NK-92 treated with Interleukin-12 subunit alpha and Interleukin-12 subunit beta, amount 100 ng/mL, for 24 hours (cell line): ENCODE data around the gene GNL3L.
"Not testable (repeated sequence)": the region's sequence is repeated elsewhere in the genome, so short reads cannot be mapped to it uniquely, and the experiment has no call there.

Experiments
- DNase-seq: peaks from one replicate; lab custom pipeline; 2025; lab: John Stamatoyannopoulos, UW

The GNL3L gene, protein sequence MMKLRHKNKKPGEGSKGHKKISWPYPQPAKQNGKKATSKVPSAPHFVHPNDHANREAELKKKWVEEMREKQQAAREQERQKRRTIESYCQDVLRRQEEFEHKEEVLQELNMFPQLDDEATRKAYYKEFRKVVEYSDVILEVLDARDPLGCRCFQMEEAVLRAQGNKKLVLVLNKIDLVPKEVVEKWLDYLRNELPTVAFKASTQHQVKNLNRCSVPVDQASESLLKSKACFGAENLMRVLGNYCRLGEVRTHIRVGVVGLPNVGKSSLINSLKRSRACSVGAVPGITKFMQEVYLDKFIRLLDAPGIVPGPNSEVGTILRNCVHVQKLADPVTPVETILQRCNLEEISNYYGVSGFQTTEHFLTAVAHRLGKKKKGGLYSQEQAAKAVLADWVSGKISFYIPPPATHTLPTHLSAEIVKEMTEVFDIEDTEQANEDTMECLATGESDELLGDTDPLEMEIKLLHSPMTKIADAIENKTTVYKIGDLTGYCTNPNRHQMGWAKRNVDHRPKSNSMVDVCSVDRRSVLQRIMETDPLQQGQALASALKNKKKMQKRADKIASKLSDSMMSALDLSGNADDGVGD

DNA sequence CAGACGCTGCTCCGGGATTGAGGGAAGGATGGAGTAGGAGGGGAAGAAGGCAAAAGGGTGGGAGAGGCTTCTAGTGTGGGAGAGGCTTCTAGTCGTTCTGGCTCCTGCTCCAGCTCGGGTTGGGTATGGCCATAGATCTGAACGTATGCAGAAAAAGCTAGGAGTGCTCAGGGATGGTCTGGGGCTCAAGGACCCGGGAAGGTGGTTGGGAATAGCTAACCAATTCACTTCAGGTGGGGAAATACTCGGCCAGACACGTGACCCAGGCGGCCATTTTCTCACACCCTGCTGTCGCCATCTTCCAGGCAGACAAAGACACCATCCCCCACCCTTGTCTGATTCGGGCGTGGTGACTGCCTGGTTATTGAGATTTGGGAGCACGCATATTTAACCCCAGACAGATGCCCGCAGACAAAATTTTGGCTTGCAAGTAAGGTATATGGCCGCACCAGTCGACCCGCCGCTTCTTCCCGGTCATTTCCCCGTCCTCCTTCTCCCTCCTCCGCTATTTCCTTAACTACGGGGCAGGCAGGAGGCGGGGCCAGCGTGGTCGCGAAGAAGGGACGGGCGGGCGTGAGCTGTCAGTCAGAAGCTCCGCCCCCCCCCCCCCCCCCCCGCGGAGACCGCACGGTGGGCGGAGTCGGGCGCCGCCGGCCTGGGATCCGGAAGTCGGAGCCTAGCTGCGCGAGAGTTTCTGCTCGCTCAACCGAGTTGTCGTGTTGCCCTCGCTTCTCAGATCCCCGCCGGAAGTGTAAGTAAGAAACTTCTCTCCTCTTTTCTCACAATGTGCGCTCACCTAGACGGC is at the start of gene GNL3L:
GNL3L (plus strand) TSS at position 668 of the 805 bp plus-strand sequence. CDS start 2,348 bp downstream, outside the sequence.
- DNase-seq, result peak; percentile 81

DNA sequence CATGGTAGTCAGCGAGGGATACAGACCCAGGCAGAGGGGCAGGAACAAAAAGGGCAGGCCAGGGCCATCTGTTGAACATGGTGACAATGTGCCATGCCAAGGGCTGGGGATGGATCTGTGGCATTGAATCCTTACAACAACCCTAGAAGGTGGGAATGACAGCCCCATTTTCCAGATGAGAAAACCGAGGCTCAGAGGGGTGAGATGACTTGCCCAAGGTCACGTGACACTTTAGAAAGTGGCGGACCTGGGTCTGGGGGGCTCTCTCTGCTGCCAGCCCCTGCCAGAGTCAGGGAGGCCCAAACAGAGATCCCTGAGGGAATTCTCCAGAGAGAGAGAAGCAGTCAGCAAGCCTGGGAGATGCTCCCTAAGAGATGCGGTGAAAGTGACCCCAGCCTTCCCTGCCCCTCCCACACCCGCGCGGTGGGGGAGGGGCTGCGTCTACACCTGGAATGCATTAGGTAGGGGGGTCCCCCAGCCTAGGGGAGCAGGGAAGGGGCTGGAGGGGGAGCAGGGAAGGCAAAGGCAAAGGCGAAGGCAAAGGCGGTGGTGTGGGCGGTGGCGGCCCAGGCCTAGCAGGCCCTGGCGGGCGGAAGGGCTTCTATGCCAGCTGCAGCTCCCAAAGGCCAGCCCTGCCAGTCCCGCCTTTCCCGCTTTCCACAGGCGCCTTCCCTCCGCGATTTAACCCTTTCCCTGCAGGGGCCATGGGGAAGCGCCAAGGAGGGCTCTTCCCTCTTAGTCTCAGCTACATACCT is 47.0 kb upstream of the GNL3L start:
- DNase-seq, result no peak

DNA sequence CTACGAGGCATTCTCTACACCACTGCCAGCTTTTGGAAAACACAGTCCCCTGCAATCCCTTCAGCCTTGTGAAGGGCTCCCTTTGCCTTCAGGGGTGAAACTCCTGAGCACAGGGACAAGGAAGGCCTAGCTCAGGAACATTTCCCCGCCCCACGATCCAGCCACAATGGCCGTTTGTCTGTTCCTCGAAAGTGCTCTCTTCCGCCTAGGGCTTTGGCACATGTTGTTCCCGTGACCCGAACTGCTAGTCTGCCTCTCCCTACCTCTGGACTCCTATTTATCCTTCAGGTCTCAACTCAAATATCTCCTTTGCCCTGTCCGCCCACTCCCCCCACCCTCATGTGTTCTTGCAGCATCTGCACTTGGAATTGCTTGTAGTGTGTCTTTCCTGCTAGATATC is 46.1 kb upstream of the GNL3L start:
- DNase-seq, result no peak

DNA sequence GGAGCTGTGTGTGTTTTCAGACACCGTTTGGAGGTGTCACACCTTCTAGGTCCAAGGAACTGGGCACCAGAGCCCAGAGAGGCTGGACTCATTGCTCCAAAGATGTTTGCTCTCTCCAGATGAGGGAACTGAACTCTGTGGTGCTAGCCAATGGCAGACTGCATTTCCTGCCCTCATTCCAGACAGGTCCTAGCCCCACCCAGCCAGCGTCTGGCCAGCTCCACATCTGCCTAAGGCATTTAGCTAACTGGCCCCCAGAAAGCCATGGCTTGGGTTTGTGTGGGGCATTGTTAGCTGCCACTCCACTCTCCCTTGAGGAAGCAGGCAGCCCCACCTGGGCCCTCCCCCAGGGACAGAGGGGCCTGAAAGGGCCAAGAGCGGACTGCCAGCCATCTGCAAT is 45.4 kb upstream of the GNL3L start:
- no peak for DNase-seq

DNA sequence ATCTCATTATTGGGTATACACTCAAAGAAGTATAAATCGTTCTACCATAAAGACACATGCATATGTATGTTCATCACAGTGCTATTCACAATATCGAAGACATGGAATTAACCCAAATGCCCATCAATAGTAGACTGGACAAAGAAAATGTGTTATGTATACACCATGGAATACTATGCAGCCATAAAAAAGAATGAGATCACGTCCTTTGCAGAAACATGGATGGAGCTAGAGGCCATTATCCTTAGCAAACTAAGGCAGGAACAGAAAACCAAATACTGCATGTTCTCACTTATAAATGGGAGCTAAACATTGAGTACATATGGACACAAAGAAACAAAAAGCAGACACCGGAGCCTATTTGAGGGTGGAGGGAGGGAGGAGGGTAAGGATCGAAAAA is 40.2 kb upstream of the GNL3L start:
- DNase-seq, result not testable (repeated sequence)

DNA sequence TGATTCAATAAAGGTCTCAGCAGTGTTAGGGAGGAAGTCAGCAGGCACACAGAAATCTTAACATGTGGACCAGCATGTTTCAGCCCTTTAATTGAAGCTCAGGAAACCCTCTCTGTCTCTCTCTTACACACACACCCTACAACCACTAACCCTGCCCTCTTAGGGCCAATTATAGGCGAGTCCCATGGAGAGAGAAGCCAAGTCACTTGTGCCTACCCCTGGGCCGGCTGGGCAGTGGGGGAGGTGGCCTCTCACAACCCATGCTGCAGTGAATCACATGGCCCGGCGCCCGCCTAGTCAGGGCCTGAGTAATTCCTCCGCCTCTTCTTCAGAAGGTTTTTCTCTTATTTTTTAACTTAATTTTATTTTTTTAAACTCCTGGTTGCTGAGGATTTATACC is 37.7 kb upstream of the GNL3L start:
- no peak for DNase-seq

DNA sequence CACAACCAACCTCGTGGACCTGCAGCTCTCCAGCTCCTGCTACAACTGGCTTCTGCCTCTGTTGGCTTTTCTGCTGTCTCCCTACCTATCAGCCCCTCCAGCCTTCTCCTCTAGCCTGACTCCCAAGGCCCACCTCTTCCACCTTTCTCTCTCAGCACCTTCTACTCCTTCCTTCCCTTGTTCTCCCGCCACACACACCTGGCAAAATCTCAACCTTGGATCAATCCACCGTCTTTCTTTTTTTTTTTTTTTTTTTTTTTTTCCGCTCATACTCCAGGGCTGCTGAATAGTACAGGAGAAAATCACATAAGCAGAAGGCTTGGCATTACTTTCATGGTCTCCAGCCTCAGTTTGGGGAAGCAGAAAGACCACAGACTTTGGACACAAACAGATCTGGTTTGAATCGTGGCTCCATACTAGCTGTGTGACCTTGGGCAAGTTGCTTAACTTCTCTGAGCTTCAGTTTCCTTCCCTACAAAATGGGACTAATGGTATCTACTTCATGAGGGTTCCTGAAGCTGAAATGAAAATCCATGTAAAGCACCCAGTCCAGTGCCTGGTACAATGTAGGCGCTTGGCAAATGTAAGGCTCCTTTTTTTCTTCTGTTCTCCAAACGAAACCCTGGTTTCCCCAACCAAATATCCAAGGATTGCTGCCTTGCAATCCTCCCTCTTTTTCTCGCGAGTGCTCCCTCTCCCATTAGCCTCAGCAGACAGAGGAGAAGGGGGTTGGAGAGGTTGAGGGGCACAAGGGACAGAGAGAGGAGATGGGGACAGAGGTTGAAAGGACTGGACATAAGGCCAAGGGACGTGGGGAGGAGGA is 35.6 kb upstream of the GNL3L start:
- DNase-seq, result no peak

DNA sequence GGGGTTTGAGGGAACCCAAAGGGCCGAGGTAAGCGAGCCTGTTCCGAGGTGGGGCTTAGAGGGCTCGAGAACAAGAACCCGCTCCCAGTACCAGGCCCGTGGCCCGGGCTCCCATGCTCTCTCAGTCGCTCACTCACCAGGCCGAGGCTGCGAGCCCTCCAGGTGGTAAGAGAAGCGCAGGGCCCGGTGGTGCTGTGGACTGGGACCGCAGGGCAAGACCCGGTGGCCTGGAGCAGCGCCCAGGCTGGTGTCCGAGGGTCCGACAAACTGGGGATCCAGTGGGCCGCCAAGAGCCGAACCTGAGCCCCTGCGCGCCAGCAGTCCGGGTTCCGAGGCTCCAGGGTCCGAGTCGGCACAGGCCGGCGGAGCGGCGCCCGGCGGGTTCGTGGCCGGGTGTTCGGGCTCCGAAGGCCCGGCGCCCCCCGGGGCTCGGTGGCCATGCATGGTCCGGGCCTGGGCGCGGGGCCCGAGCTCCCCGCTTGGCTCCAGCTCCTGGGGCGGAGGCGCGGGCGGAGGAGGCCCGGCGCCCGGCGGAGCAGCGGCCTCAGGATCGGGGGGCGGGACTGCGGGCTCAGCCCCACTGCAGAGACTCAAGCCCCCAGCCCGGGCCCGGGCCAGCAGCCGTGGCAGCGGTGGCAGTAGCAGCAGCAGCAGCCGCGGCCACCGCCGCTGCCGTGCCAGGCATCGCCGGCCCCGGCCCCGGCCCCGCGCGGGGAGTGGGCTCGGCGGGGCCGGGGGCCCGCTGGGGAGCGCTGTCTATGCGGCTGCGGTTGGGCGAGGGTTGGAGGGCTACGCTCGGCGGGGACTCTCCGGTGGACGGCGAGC is 34.8 kb upstream of the GNL3L start:
- no peak for DNase-seq

DNA sequence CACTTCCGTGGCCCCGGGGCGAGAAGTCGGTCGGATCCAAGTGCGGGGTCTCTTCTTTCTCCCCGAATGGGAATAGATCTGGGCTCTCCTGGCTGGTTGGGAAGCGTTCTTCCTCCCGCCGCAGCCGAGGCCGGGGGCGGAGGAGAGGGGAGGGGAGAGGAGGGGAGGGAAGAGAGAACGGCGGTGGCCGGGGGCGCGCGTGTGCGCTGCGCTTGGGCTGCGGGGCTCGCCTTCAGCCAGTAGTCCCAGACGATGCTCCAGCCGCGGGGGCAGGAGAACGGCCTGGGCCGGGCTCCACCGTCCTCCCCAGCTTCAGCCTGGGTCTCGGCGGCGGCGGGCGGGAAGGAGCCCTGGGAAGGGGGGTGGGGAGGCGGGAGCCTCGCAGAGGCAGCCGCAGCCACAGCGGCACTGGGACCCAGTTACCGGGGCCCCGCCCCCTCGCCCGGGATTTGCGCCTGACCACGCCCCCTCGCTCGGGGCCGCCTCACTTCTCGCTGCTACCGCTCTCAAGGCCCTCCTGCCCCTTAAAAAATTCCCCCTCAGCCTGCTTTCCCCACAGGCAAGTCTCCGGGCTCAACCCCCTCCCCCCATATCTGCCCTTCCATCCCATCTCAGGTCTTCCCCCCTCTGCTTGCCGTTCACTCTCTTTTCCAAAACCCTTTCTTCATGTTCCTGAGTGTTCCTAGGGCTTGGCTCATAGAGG is 34.1 kb upstream of the GNL3L start, which contains the start of gene FGD1:
FGD1 (minus strand) TSS at position 421 of the 703 bp plus-strand sequence. CDS start 802 bp downstream, outside the sequence.
- no peak for DNase-seq

DNA sequence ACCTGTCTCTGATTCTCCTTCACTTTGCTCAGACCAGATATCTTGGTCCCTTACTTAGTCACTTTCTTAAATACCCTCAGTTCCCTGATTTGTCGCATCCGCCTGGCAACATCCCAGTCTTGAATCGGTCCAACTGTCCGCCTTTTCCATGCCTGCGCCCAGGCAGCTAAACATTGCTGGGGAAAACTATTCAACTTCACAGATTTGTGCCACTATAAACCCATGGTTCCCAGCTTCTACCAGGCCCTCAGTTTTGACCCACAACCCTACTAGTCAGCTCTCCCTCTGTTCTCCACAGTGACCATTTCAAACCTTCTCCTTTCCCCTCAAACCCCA is 33.5 kb upstream of the GNL3L start:
- no peak for DNase-seq

DNA sequence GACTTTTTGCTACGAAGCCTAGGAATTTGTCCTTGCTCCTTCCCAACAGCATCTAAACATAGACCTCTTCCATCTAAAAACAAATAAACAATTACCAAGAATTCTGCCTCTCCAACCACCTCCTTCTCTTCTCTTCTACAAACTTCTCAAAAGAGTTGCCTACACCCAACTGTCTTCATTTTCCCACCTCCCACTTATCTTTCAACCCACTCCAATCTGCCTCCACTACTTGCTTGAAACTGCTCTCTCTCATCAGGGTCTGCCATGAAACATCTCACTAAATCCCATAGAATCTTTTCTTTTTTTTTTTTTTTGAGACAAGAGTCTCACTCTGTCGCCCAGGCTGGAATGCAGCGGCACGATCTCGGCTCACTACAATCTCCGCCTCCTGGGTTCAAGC is 33.1 kb upstream of the GNL3L start:
- DNase-seq, result no peak

DNA sequence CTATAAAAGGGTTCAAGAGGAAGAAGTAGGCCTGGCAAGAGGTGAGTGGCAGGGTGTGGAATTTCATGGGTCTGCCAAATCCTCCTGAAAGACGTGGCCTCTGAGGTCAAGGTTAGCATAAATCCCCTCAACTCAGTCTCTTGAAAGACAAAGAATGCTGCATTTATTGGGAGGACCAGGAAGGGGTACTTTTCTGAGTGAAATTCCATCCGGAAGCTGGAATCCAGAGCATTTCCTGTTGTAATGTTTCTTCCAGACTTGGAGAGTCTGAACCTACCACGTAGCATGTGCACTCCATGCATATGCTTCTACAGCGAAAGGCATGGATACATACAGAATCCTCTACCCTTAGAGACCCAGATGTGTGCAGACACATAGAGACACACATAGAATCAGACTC is 20.6 kb upstream of the GNL3L start:
- no peak for DNase-seq

DNA sequence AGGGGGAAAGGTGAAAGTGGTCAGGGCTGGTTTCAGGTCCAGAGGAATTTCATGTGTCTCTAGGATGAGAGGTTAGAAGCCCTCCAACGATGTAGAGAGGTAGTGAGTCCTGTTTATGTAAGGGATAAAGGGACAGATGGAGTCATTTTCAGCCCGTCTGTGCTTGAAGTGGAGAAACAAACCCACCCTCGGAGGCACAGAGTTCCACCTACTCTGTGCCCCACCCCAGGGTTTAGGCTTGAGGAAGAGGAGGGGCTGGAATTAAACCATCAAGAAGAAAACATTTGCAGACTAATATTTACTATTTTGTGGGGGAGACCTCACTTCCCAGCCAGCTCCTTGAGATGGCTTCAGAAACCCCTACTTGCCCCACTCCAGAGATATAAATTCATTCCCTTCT is 868 bp upstream of the GNL3L start:
- no peak for DNase-seq

DNA sequence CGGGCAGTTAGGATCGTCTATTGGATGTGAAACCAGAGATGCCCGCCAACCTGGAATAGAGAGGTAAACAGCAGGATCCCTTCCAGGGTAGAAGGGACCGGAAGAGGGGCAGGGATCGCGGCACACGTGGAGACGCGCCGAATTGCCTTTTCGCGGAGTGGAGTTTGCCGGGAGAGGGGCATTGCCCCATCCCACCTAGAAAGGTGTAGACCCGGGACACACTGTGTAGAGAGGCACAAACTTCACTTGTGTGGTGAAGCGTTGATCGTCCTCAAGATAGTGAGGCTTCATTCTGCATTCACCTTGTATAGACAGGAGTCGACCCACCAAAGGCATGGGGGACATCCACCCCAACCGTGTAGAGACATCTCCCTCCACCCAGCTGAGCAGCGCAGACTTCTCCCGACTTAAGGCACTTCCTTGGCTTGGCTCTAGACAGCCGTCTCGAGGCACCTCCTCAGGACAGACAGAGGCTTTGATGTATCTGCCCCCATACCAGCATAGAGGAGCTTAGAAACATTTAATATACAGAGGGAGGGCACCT is 410 bp downstream of the GNL3L start:
- DNase-seq, result no peak

DNA sequence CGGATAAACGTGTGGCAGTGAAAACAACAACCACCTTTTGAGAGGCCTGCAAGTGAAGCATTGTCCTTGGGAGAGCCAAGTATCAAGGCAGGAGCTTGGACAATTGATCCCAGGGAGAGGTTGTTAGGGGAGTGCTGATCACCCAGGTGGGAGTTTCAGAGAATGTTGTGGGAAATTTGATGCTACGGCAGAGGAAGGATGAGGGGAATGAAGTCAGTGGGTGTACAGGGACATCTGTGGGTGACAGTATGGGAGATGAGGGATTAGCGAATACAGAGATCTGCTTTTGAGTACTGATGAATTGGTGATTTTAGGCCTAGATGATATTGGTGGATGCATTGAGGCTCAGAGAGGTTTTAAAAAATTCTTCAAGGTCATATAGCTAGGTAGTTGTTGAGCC is 4.3 kb downstream of the GNL3L start:
- DNase-seq, result no peak

DNA sequence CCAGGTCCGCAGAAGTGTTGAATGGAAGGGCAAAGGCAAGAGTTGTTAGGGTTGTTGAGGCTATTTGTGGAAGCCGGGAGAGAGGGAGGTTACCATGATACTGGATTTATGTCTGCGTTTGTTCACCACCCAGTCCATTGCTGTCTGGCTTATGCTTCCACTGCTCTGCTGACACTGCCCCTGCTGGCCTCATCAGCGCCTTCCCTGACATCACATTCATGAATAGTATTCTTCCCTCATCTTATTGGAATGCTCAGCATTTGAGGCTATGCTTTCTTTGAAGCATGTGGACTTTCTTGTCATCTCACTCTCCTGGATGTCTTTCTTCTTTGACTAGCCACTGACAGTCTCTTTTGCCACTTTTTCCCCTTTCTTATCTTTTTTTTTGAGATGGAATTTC is 10.3 kb downstream of the GNL3L start:
- no peak for DNase-seq

DNA sequence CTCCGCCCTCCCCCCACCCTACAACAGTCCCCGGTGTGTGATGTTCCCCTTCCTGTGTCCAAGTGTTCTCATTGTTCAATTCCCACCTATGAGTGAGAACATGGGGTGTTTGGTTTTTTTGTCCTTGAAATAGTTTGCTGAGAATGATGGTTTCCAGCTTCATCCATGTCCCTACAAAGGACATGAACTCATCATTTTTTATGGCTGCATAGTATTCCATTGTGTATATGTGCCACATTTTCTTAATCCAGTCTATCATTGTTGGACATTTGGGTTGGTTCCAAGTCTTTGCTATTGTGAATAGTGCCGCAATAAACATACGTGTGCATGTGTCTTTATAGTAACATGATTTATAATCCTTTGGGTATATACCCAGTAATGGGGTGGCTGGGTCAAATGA is 12.2 kb downstream of the GNL3L start:
- DNase-seq, result not testable (repeated sequence)

DNA sequence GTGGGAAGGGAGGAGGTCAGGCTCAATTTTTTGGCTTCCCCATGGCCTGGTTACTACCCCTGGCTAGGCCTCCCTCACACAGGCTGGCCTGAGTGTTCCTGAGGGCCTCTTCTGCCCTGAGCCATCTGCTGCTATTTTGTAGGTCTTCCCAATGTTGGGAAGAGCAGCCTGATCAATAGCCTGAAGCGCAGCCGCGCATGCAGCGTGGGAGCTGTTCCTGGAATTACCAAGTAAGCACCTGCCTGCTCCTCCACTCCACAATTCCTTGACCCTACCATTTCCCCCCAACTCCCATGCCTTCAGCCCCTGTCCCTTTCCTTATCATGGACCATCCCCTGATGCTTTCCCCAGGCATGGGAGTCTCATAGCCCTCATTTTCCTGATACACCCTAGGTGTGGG is 20.8 kb downstream of the GNL3L start:
- no peak for DNase-seq

DNA sequence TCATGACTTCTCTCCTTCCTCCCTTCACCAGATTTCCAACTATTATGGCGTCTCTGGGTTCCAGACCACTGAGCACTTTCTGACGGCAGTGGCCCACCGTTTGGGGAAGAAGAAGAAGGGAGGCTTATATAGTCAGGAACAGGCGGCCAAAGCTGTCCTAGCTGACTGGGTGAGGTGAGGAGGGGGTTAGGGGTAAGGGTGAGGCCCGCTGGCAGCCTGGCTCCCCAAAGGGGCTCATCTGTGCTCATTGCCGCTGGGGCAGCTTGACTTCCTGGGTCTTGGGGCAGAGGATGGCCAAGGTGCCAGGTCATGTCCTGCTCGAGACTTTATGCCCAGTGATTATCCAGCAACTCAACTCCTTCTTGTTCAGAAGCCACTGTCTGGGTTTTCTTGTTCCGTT is 21.8 kb downstream of the GNL3L start:
- no peak for DNase-seq

DNA sequence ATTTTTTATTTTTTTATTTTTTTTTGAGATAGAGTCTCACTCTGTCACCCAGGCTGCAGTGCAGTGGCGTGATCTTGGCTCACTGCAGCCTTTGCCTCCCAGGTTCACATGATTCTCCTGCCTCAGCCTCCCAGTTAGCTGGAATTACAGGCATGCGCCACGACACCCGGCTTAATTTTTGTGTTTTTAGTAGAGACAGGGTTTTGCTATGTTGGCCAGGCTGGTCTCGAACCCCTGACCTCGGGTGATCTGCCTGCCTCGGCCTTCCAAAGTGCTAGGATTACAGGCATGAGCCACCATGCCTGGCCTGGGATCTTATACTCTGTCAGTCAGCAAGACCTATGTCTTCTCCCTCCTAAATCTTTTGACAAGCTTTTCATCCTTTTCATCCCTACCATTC is 25.0 kb downstream of the GNL3L start:
- DNase-seq, result not testable (repeated sequence)
